Endothelial cell of umbilical vein (primary cell): ENCODE results near the gene PCDH18. TPM values are rescaled to one million over a fixed set of nuclear protein-coding genes. Genes with fewer than 3 reads are reported as not detected.

Experiments used
- BruUV-seq: library from RNA; stranded (reverse); fragments of 400-500 nt; replicated peaks from 2 replicates; lab custom pipeline; 2021; lab: Mats Ljungman, UMichigan
- CTCF ChIA-PET: fragments of 300-600, 350-600 bp; sonication (Branson Sonifier 250); formaldehyde crosslinking; loops from one replicate; lab custom pipeline; 2021; ENCODE audit warnings: antibody characterized with exemption, inconsistent platforms; lab: Charles Lee
- POLR2A ChIA-PET: fragments of 300-600, 350-600 bp; sonication (Branson Sonifier 250); formaldehyde crosslinking; loops from one replicate; lab custom pipeline; 2021; ENCODE audit warnings: antibody characterized with exemption, inconsistent platforms; lab: Charles Lee
- DNase-seq: peaks from one replicate; pipeline ENCODE4 v3.0.0-alpha.2; 2011; ENCODE audit warnings: low read depth, low spot score
- FAIRE-seq: peaks from 2 replicates; lab custom pipeline; 2011; peaks lifted over from hg19 to GRCh38; lab: Jason Lieb, UNC
- H2AFZ ChIP-seq: 2 replicates; pipeline ENCODE4 v1.6.0; 2012; ENCODE audit warnings: low read depth, low read length, control low read depth, inconsistent platforms
- H3K27ac ChIP-seq: 2 replicates; pipeline ENCODE4 v1.5.1; 2011; ENCODE audit warnings: low read depth, mild to moderate bottlenecking, control low read depth, low read length, moderate library complexity; ENCODE audit not compliant: insufficient read depth
- H3K27me3 ChIP-seq, 2 experiments: 2 replicates each; pipeline versions ENCODE4 v1.6.0 to v1.6.1; 2011; ENCODE audit warnings: low read length in 2 of 2, mixed read lengths in 1 of 2; ENCODE audit not compliant: control insufficient read depth in 2 of 2, insufficient read depth in 2 of 2
- H3K36me3 ChIP-seq, 2 experiments: 2 replicates in 1 of 2; 3 replicates in 1 of 2; pipeline ENCODE4 v1.5.1; 2011; ENCODE audit warnings: low read length in 2 of 2, mild to moderate bottlenecking in 1 of 2, moderate library complexity in 1 of 2; ENCODE audit not compliant: control insufficient read depth in 2 of 2, insufficient read depth in 2 of 2; ENCODE audit errors: extremely low read depth in 1 of 2
- H3K4me1 ChIP-seq: 3 replicates; pipeline ENCODE4 v1.5.1; 2011; ENCODE audit warnings: mild to moderate bottlenecking, low read length; ENCODE audit not compliant: control insufficient read depth, insufficient read depth; ENCODE audit errors: extremely low read depth
- H3K4me2 ChIP-seq: 2 replicates; pipeline ENCODE4 v1.6.1; 2011; ENCODE audit warnings: low read length, control low read depth, mixed read lengths; ENCODE audit not compliant: insufficient read depth
- H3K4me3 ChIP-seq, 3 experiments: fragments of 200-600 bp in 1 of 3; sonication (generic), shearing (Covaris generic) in 1 of 3; replicated peaks in 1 of 3; 2 replicates each; pipeline ENCODE4 v1.5.1; 2011 to 2016; ENCODE audit warnings: control low read depth in 3 of 3, low read length in 3 of 3, mild to moderate bottlenecking in 2 of 3, inconsistent platforms in 1 of 3, low read depth in 1 of 3, moderate library complexity in 1 of 3; ENCODE audit not compliant: insufficient read depth in 1 of 3
- H3K79me2 ChIP-seq: 2 replicates; pipeline ENCODE4 v1.6.0; 2012; ENCODE audit warnings: low read length, inconsistent platforms; ENCODE audit not compliant: control insufficient read depth, insufficient read depth
- H3K9ac ChIP-seq: replicated peaks from 2 replicates; pipeline ENCODE3; 2011; ENCODE audit warnings: low read length, control low read depth; ENCODE audit not compliant: insufficient read depth; ENCODE audit errors: extremely low read depth
- H3K9me1 ChIP-seq: replicated peaks from 3 replicates; pipeline ENCODE4 v1.6.0; 2011; ENCODE audit warnings: mild to moderate bottlenecking, low read length; ENCODE audit not compliant: control insufficient read depth, insufficient read depth; ENCODE audit errors: extremely low read depth
- H3K9me3 ChIP-seq: replicated peaks from 2 replicates; pipeline ENCODE4 v1.5.1; 2012; ENCODE audit warnings: low read length, inconsistent platforms; ENCODE audit not compliant: control insufficient read depth, insufficient read depth
- H4K20me1 ChIP-seq: replicated peaks from 2 replicates; pipeline ENCODE3; 2011; ENCODE audit warnings: mild to moderate bottlenecking, low read length; ENCODE audit not compliant: control insufficient read depth, insufficient read depth; ENCODE audit errors: extremely low read depth
- CTCF ChIP-seq, 2 donors: IDR thresholded peaks; 1 replicate in 1 of 2; 2 replicates in 1 of 2; pipeline ENCODE4 v1.5.1; 2011; ENCODE audit warnings: low read length in 2 of 2, mild to moderate bottlenecking in 2 of 2, moderate library complexity in 2 of 2, control low read depth in 1 of 2, inconsistent platforms in 1 of 2, low read depth in 1 of 2; ENCODE audit not compliant: insufficient read depth in 1 of 2; ENCODE audit errors: extremely low read depth in 1 of 2
- EZH2 ChIP-seq: IDR thresholded peaks from 2 replicates; pipeline ENCODE4 v1.6.1; 2012; ENCODE audit warnings: borderline replicate concordance, low read depth, mild to moderate bottlenecking, moderate library complexity, low read length, inconsistent platforms; ENCODE audit not compliant: severe bottlenecking
- FOS ChIP-seq: IDR thresholded peaks from 2 replicates; pipeline ENCODE4 v1.6.1; 2011; ENCODE audit warnings: mild to moderate bottlenecking, low read length, moderate library complexity, borderline replicate concordance; ENCODE audit not compliant: insufficient read depth
- GATA2 ChIP-seq: IDR thresholded peaks from 2 replicates; pipeline ENCODE4 v1.7.0; 2011; ENCODE audit warnings: low read depth, mild to moderate bottlenecking, moderate library complexity, mixed read lengths, low read length; ENCODE audit not compliant: insufficient read length, insufficient read depth
- JUN ChIP-seq: IDR thresholded peaks from 2 replicates; pipeline ENCODE4 v1.6.1; 2011; ENCODE audit warnings: borderline replicate concordance, low read depth; ENCODE audit not compliant: insufficient read length, insufficient read depth
- MAX ChIP-seq: IDR thresholded peaks from 2 replicates; pipeline ENCODE4 v1.6.1; 2011; ENCODE audit not compliant: insufficient read depth, insufficient read length
- MYC ChIP-seq: IDR thresholded peaks from one replicate; pipeline ENCODE4 v1.6.1; 2011; ENCODE audit warnings: mild to moderate bottlenecking, low read depth, low read length
- POLR2A ChIP-seq: IDR thresholded peaks from 2 replicates; pipeline ENCODE4 v1.6.1; 2012; ENCODE audit warnings: low read depth, mild to moderate bottlenecking, control low read depth, low read length
- POLR2AphosphoS5 ChIP-seq: IDR thresholded peaks from 2 replicates; pipeline ENCODE4 v1.6.1; 2012; ENCODE audit warnings: low read depth, mild to moderate bottlenecking, control low read depth, low read length, moderate library complexity; ENCODE audit not compliant: insufficient read depth
- dilution Hi-C: fragments of 300-500 bp; cut with MboI; formaldehyde crosslinking; loops from one replicate; pipeline ENCODE4 v1.15.0; 2019; ENCODE audit warnings: low sequenced_read_pairs; ENCODE audit not compliant: extremely low pct_ligation_motif_present
- intact Hi-C: fragments of 100-400 bp; cut with micrococcal nuclease; formaldehyde crosslinking; loops from one replicate; pipeline ENCODE4 v1.10.0; 2022
- polyA plus RNA-seq, 4 experiments: library from polyadenylated mRNA; depleted of rRNA in 3 of 4; stranded (reverse) in 3 of 4; unstranded in 1 of 4; fragments of >200 nt; gene quantifications; 2 replicates each; pipeline versions ENCODE4 v1.2.1 to v1.2.3, GENCODE V29; 2011 to 2012; ENCODE audit warnings: missing spikeins in 1 of 4
- total RNA-seq: library from RNA; stranded (reverse); gene quantifications from 2 replicates; pipeline ENCODE4 v1.2.3, GENCODE V29; 2021

Gene PCDH18
- total and polyA plus RNA-seq, 2 donors (not counting 3 experiments of a cell fraction or from before 2014, with no cell fraction given), result 1.5 to 2.2 TPM

- H3K27ac ChIP-seq, result no peak overlapping the region
- DNase-seq, result no peak
- POLR2A ChIA-PET, result no interaction called here
- CTCF ChIA-PET, result interaction anchor here (1.1 kb wide), 1 partner anchor 10 kb away, joined by 4 read pairs; no protein-coding TSS in a partner anchor
- H3K27me3 ChIP-seq, result no peaks in the 10 kb centered on the region
- no peaks in the 10 kb centered on the region for H3K79me2 ChIP-seq
- H3K4me3 ChIP-seq, result no peak overlapping the region
- intact Hi-C loops (no loop called here), dilution Hi-C loops (no loop called here)
- H3K4me2 ChIP-seq, result no peak overlapping the region
- BruUV-seq, result no TSS peak
- H3K9me3 ChIP-seq, result no peaks in the 10 kb centered on the region
- no peaks in the 10 kb centered on the region for H3K9me1 ChIP-seq
- no peaks in the 10 kb centered on the region for H3K36me3 ChIP-seq
- no peaks in the 10 kb centered on the region for H4K20me1 ChIP-seq
- no peak overlapping the region for H2AFZ ChIP-seq
- H3K9ac ChIP-seq, result no peak overlapping the region
- H3K4me1 ChIP-seq, result peaks cover 10% of the 10 kb centered on the region
- TF ChIP-seq EZH2, result no peak
- no peak for TF ChIP-seq JUN
- TF ChIP-seq MAX, result no peak
- TF ChIP-seq POLR2A, result no peak
- no peak for TF ChIP-seq MYC
- TF ChIP-seq CTCF (IDR thresholded peaks at IDR 0.05; ENCODE audit: extremely low read depth in 1 of 2, insufficient read depth in 1 of 2, low read depth in 1 of 2, low read length in 2 of 2), result no peak
- TF ChIP-seq GATA2, result no peak
- TF ChIP-seq POLR2AphosphoS5, result no peak
- no peak for TF ChIP-seq FOS
- FAIRE-seq, result no peak
These were observed 3.6 kb downstream of the PCDH18 start for GRCh38 chr4:137528673-137529072.
